Esophagus muscularis mucosa (tissue), 3 donors: ENCODE data around the gene MRPL10.

Experiments used
- CTCF ChIP-seq, 3 experiments: fragments of 200-600 bp in 2 of 3; fragments of 450-650 bp in 1 of 3; sonication (generic) in 2 of 3; IDR thresholded peaks; one replicate each; pipeline ENCODE4 v1.5.1; 2017 to 2019; ENCODE audit warnings: antibody characterized with exemption in 3 of 3, mild to moderate bottlenecking in 2 of 3, moderate library complexity in 1 of 3
- EP300 ChIP-seq: sonication (generic); formaldehyde crosslinking; IDR thresholded peaks from one replicate; pipeline ENCODE4 v1.6.1; 2017; ENCODE audit warnings: antibody characterized with exemption

- TF ChIP-seq CTCF (IDR thresholded peaks at IDR 0.05) (no peak), EP300 (no peak)
These were observed 38.9 kb downstream of the MRPL10 start for GRCh38 chr17:47792457-47792856.
